VCaP (cell line): Measurements from ENCODE around the gene ACACB.

Experiments used
- H3K27ac ChIP-seq: fragments of 450-650 bp; 2 replicates; pipeline ENCODE4 v1.5.1; 2017
- CTCF ChIP-seq: fragments of 450-650 bp; conservative IDR thresholded peaks from 2 replicates; pipeline ENCODE4 v1.5.1; 2017; ENCODE audit warnings: mild to moderate bottlenecking, moderate library complexity

The ACACB gene

GRCh38 chr12:109266106-109266879, 149.9 kb downstream of the ACACB start:
- H3K27ac ChIP-seq: no peak overlapping the region; the same call in 1 of the 2 replicates

GRCh38 chr12:109267361-109267760, 151.0 kb downstream of the ACACB start:
- TF ChIP-seq CTCF: no peak
- no peak overlapping the region for H3K27ac ChIP-seq

More at GRCh38 chr12:109266106-109266879, 149.9 kb downstream of the ACACB start:
- TF ChIP-seq CTCF: no peak

GRCh38 chr12:109268896-109269295, 152.5 kb downstream of the ACACB start:
- no peak for TF ChIP-seq CTCF
- H3K27ac ChIP-seq: peak overlapping the region; percentile 10; the same call in 1 of the 2 replicates

- peak overlapping the region; percentile 10; the same call in 1 of the 2 replicates for H3K27ac ChIP-seq
- TF ChIP-seq CTCF: no peak
These were observed 153.0 kb downstream of the ACACB start for GRCh38 chr12:109269428-109269827.

- no peak for TF ChIP-seq CTCF
These were observed 154.1 kb downstream of the ACACB start for GRCh38 chr12:109270494-109270893.

GRCh38 chr12:109271418-109271817, 155.0 kb downstream of the ACACB start:
- no peak for TF ChIP-seq CTCF
- H3K27ac ChIP-seq: no peak overlapping the region

More at GRCh38 chr12:109270494-109270893, 154.1 kb downstream of the ACACB start:
- H3K27ac ChIP-seq: no peak overlapping the region

GRCh38 chr12:109273354-109273753, 157.0 kb downstream of the ACACB start:
- no peak overlapping the region for H3K27ac ChIP-seq
- TF ChIP-seq CTCF: no peak
